Activated B cell treated with CpG ODN at 0.5 μM for 24 hours (primary cell): ENCODE measurements around the gene LRP3. TPM values are rescaled to one million over a fixed set of nuclear protein-coding genes. Genes with fewer than 3 reads are reported as not detected.
"Not testable (repeated sequence)": the region's sequence is repeated elsewhere in the genome, so short reads cannot be mapped to it uniquely, and the experiment has no call there.

Source experiments
- ATAC-seq: fragments of 200-7000 bp; cut with Tn5 transposase; one replicate; pipeline ENCODE4 v1.10.0; 2021; ENCODE audit warnings: low read depth, mild to moderate bottlenecking, moderate library complexity
- CTCF ChIA-PET: fragments of 350-600 bp; sonication (Branson Sonifier 250); formaldehyde crosslinking; loops from one replicate; lab custom pipeline; 2021; ENCODE audit warnings: antibody characterized with exemption; lab: Charles Lee
- POLR2A ChIA-PET: fragments of 350-600 bp; sonication (Branson Sonifier 250); formaldehyde crosslinking; loops from one replicate; lab custom pipeline; 2021; ENCODE audit warnings: antibody characterized with exemption; lab: Charles Lee
- DNase-seq: peaks from one replicate; pipeline ENCODE4 v3.0.0; 2022
- H3K27ac Mint-ChIP-seq: one replicate; pipeline ENCODE4 v1.8.0; 2020; ENCODE audit warnings: mixed read lengths
- H3K27me3 Mint-ChIP-seq: one replicate; pipeline ENCODE4 v1.8.0; 2021; ENCODE audit warnings: mixed read lengths
- H3K36me3 Mint-ChIP-seq: one replicate; pipeline ENCODE4 v1.8.0; 2021; ENCODE audit warnings: low read depth, mixed read lengths
- H3K4me1 Mint-ChIP-seq: one replicate; pipeline ENCODE4 v1.8.0; 2021; ENCODE audit warnings: mixed read lengths
- H3K4me3 Mint-ChIP-seq: one replicate; pipeline ENCODE4 v1.8.0; 2020; ENCODE audit warnings: mild to moderate bottlenecking, mixed read lengths
- H3K9me3 Mint-ChIP-seq: one replicate; pipeline ENCODE4 v1.8.0; 2020; ENCODE audit warnings: mixed read lengths
- intact Hi-C: fragments of 100-400 bp; cut with micrococcal nuclease; formaldehyde crosslinking; loops from one replicate; pipeline ENCODE4 v1.15.1; 2024
- total RNA-seq: library from RNA; stranded (reverse); gene quantifications from 2 replicates; pipeline ENCODE4 v1.2.3, GENCODE V29; 2022
- TF ChIP-seq, protein P1 (sequence below): fragments of 200-600 bp; IDR thresholded peaks from one replicate; pipeline ENCODE4 v1.8.0; 2022; ENCODE audit warnings: antibody characterized with exemption, mild to moderate bottlenecking

LRP3 gene
- total RNA-seq, 1 donor from 2014 or later: not detected

DNA sequence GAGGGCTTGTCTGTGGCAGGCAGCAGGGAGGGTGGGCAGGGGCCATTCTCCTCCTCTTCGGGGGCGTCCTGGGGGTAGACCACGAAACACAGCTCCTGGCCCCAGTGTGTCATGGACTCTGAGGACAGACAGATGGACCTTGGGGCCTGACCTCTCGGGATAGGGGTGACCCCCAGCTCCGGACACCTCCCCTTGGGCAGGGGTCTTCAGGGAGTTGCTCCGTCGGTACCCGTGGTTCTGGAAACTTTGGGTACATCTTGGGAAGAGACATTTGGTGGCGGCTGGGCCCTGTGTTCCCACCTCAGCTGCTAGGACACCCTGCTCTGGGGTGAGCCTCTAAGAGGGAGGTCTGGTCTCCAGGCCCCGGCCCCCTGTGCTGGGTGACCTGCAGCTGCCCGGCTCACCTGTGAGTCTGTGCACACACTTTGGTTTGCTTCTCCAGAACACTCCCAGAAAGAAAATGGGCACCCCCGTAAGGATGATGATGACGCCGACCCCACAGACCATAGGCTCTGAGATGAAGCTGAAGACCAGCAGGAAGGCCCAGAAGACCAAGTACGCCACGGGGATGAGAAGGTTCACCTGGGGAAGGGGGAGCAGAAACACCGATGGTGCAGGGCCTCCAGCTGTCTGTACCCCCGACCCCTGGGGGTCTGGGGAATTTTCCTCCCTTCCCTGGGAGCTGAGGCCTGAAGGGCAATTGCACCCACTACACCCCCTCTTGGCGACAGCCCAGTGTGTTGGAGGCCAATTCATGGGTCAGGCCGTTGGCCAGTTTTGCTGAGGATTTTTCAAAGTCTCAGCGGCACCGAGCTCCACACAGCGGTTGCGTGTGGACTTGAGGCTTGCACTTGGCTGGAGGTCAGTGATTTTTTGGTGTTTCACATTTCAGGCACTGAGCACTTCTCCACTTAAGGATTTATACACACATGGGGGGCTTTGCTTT, 15.0 kb downstream of the LRP3 start:
- DNase-seq (no peak), ATAC-seq (no peak)
- POLR2A ChIA-PET: no interaction called here
- H3K27ac Mint-ChIP-seq: no peak overlapping the region
- H3K36me3 Mint-ChIP-seq: no peaks in the 10 kb centered on the region
- no peaks in the 10 kb centered on the region for H3K9me3 Mint-ChIP-seq
- no peaks in the 10 kb centered on the region for H3K27me3 Mint-ChIP-seq
- no peak overlapping the region for H3K4me3 Mint-ChIP-seq
- CTCF ChIA-PET: no interaction called here
- intact Hi-C loops: no loop called here
- H3K4me1 Mint-ChIP-seq: no peaks in the 10 kb centered on the region
- TF ChIP-seq, protein P1, sequence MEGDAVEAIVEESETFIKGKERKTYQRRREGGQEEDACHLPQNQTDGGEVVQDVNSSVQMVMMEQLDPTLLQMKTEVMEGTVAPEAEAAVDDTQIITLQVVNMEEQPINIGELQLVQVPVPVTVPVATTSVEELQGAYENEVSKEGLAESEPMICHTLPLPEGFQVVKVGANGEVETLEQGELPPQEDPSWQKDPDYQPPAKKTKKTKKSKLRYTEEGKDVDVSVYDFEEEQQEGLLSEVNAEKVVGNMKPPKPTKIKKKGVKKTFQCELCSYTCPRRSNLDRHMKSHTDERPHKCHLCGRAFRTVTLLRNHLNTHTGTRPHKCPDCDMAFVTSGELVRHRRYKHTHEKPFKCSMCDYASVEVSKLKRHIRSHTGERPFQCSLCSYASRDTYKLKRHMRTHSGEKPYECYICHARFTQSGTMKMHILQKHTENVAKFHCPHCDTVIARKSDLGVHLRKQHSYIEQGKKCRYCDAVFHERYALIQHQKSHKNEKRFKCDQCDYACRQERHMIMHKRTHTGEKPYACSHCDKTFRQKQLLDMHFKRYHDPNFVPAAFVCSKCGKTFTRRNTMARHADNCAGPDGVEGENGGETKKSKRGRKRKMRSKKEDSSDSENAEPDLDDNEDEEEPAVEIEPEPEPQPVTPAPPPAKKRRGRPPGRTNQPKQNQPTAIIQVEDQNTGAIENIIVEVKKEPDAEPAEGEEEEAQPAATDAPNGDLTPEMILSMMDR: no peak

DNA sequence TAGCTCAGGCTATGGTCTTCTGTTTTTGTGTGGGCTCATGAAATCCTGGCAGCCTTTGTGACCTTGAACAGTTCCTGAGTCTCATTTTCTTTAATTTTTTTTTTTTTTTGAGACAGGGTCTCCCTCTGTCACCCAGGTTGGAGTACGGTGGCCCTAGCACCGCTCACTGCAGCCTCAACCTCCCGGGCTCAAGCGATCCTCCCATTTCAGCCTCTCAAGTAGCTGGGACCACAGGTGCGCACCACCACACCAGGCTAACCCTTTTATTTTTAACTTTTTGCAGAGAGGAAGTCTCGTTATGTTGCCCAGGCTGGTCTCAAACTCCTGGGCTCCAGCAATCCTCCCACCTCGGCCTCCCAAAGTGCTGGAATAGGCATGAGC, 15.7 kb downstream of the LRP3 start:
- H3K9me3 Mint-ChIP-seq, POLR2A ChIA-PET, H3K36me3 Mint-ChIP-seq, H3K27me3 Mint-ChIP-seq, DNase-seq, CTCF ChIA-PET, ATAC-seq, intact Hi-C loops, H3K4me1 Mint-ChIP-seq, H3K4me3 Mint-ChIP-seq, H3K27ac Mint-ChIP-seq: not testable (repeated sequence)

DNA sequence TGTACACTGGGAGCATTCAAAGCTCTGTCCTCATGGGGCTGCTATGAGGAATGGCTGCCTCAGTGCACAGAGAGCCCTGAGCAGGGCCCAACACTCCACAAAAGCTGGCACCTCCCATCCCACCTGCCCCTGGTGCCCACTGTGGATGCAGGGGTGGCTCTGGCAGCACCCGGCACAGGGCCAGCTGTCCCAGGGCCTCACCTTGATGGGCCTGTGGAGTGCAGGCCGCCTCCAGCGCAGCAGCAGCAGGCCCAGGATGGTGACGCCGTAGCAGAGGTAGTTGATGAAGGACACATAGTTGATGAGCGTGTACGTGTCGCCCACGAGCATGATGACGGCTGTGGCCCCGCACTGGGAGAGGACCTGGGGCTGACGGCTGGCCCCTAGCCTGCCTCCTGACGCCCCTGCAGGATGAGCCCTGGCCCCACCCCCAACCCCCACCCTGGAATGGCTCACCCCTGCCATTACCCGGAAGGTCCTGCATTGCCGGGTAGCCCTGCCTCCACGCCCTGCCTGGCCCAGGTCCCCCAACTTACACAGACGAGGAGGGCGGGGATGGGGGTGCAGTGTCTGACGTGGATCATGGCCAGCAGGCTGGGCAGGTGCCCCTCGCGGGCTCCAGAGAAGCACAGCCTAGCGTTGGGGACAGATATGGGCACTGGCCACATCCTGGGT, 16.3 kb downstream of the LRP3 start:
- ChIA-PET POLR2A (no interaction called here), CTCF (no interaction called here)
- H3K27ac Mint-ChIP-seq: no peak overlapping the region
- TF ChIP-seq, protein P1: no peak
- H3K4me1 Mint-ChIP-seq: no peaks in the 10 kb centered on the region
- H3K27me3 Mint-ChIP-seq: no peaks in the 10 kb centered on the region
- intact Hi-C loops: no loop called here
- no peaks in the 10 kb centered on the region for H3K9me3 Mint-ChIP-seq
- no peaks in the 10 kb centered on the region for H3K36me3 Mint-ChIP-seq
- ATAC-seq (no peak), DNase-seq (no peak)
- no peak overlapping the region for H3K4me3 Mint-ChIP-seq

DNA sequence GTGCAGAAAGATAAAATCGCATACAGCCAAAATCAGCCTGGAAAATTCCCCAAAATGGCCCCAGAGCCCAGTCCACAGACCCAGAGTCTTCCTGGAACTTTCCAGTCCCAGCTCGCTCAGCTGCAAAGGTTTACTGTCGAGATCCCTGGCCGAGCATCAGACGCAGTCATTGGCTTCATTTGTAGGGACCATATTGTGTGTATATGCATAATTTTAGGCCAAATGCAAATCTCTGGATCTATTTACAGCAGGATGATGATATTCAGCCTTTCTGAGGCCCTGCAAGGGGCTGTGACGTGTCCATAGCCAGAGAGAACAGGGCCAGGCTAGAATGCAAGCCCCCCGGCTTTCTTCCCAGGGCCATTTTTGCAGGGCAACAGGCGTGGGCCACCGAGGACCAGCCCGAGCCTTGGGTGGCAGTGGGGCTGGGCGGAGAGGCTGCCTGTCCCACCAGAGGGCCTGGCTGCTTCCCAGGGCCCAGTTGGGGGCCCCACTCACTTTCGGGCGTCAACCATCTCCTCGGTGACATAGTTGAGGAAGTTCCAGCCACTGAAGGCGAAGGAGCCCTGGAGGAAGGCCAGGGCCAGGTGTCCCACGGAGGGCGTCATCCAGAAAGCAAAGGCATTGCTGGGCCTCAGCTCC, 17.8 kb downstream of the LRP3 start:
- POLR2A ChIA-PET: no interaction called here
- intact Hi-C loops: no loop called here
- H3K36me3 Mint-ChIP-seq: no peaks in the 10 kb centered on the region
- no peaks in the 10 kb centered on the region for H3K9me3 Mint-ChIP-seq
- H3K27ac Mint-ChIP-seq: no peak overlapping the region
- H3K27me3 Mint-ChIP-seq: no peaks in the 10 kb centered on the region
- ATAC-seq (no peak), DNase-seq (no peak)
- no peaks in the 10 kb centered on the region for H3K4me1 Mint-ChIP-seq
- TF ChIP-seq, protein P1: no peak
- CTCF ChIA-PET: no interaction called here
- H3K4me3 Mint-ChIP-seq: no peak overlapping the region

DNA sequence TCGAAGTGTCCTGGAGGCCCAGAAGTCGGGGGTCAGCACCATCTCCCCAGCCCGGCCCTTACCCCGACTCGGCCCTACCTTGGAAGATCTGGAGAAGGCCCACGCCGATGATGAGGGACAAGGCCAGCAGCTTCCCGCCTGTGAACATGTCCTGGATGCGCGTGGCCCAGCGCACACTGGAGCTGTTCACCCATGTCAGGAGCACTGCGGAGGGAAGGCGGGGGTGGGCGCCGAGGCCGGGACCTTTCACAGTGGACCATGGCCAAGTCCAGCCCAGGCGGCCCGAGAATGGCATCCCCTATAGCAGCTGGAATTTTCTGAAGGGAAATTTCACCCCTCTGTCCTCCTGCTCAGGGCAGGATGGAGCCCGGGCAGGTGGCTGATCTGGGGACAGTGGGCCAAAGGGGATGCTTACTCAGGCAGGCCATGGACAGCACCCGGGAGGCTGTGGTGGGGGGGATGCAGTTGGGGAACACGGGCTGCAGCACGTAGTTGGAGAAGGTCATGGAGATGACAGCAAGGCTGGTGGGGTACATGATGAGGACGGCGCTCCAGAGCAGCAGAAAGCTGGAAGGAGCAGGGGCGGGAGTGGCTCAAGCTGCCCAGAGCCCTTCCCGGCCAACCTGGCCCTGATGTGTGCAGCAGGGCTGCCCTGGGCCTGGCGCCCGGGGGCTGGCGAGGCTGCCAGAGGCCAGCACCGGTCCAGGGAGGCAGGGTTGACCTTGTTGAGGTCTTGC, 18.5 kb downstream of the LRP3 start:
- DNase-seq: no peak
- no peak for ATAC-seq
- Mint-ChIP-seq H3K27me3 (no peaks in the 10 kb centered on the region), H3K36me3 (no peaks in the 10 kb centered on the region), H3K4me3 (no peak overlapping the region), H3K27ac (no peak overlapping the region), H3K9me3 (no peaks in the 10 kb centered on the region), H3K4me1 (no peaks in the 10 kb centered on the region)
- TF ChIP-seq, protein P1: no peak
- ChIA-PET CTCF (no interaction called here), POLR2A (no interaction called here)
- intact Hi-C loops: no loop called here
